Measurements from ENCODE around the gene ERCC2.

Gene ERCC2

GRCh38 chr19:45304141-45304926, 66.0 kb downstream of the ERCC2 start:
- DNase-seq = no peak

- DNase-seq = no peak
Observed at GRCh38 chr19:45303269-45304060, 66.9 kb downstream of the ERCC2 start.

- no peak for DNase-seq
Observed at GRCh38 chr19:45302416-45302815, 68.0 kb downstream of the ERCC2 start.

Data from amygdala (tissue), 56 donors.